H4 (cell line): ENCODE results near the gene NRXN2. TPM values are rescaled to one million over a fixed set of nuclear protein-coding genes. Genes with fewer than 3 reads are reported as not detected.

Experiments
- DNase-seq: peaks from one replicate; pipeline ENCODE4 v3.0.0-alpha.2; 2015; ENCODE audit warnings: low spot score
- total RNA-seq: library from RNA; depleted of rRNA; stranded (reverse); fragments of >200 nt; shearing (Covaris generic); gene quantifications from 2 replicates; pipeline ENCODE4 v1.2.3, GENCODE V29; 2014

Gene NRXN2
- total RNA-seq, 1 experiment from 2014 or later, result 0.17 TPM

GRCh38 chr11:64743591-64744543, 20.9 kb upstream of the NRXN2 start, which contains the start of gene RASGRP2:
Gene RASGRP2 (minus strand): TSS chr11:64744142. CDS start chr11:64742866, 1,276 bp downstream.
- DNase-seq, result no peak

GRCh38 chr11:64742889-64743590, 20.0 kb upstream of the NRXN2 start:
- no peak for DNase-seq

- no peak for DNase-seq
These were observed 19.3 kb upstream of the NRXN2 start for GRCh38 chr11:64742087-64742888.

GRCh38 chr11:64741375-64742086, 18.5 kb upstream of the NRXN2 start:
- no peak for DNase-seq

- DNase-seq, result no peak
These were observed 16.9 kb upstream of the NRXN2 start for GRCh38 chr11:64739871-64740270.

GRCh38 chr11:64736654-64737053, 13.7 kb upstream of the NRXN2 start:
- no peak for DNase-seq

- DNase-seq, result no peak
These were observed 12.8 kb upstream of the NRXN2 start for GRCh38 chr11:64735725-64736259.

- DNase-seq, result no peak
These were observed 12.1 kb upstream of the NRXN2 start for GRCh38 chr11:64734811-64735724.

- no peak for DNase-seq
These were observed 8.6 kb upstream of the NRXN2 start for GRCh38 chr11:64731601-64732000.

GRCh38 chr11:64729851-64730382, 6.9 kb upstream of the NRXN2 start:
- no peak for DNase-seq

GRCh38 chr11:64728757-64729365, 5.9 kb upstream of the NRXN2 start:
- DNase-seq, result no peak

GRCh38 chr11:64726867-64727530, 4.0 kb upstream of the NRXN2 start:
- no peak for DNase-seq

GRCh38 chr11:64726211-64726641, 3.2 kb upstream of the NRXN2 start:
- no peak for DNase-seq

- DNase-seq, result no peak
These were observed 2.0 kb upstream of the NRXN2 start for GRCh38 chr11:64724863-64725532.

- DNase-seq, result no peak
These were observed 1.2 kb upstream of the NRXN2 start for GRCh38 chr11:64723907-64724862.

- DNase-seq, result no peak
These were observed 594 bp downstream of the NRXN2 start for GRCh38 chr11:64722141-64723065.
